GM12878 (cell line): Measurements from ENCODE around the gene LMO3. TPM values are rescaled to one million over a fixed set of nuclear protein-coding genes. Genes with fewer than 3 reads are reported as not detected.
A peak's percentile ranks its signal among the peaks of the same experiment; 100 is the strongest.

Source experiments
- ATAC-seq: fragments of 200-7000 bp; cut with Tn5 transposase; 3 replicates; pipeline ENCODE4 v1.9.1; 2020; ENCODE audit warnings: mild to moderate bottlenecking, moderate library complexity
- BruUV-seq: library from RNA; stranded (reverse); fragments of 400-500 nt; replicated peaks from 2 replicates; lab custom pipeline; 2021; lab: Mats Ljungman, UMichigan
- CTCF ChIA-PET: fragments of 300-600 bp; sonication (Branson Sonifier 250); formaldehyde crosslinking; extraction: SDS; loops from one replicate; lab custom pipeline; 2021; ENCODE audit warnings: inconsistent platforms; lab: Yijun Ruan, JAX
- POLR2A ChIA-PET: fragments of 350-600 bp; formaldehyde crosslinking; extraction: SDS; loops from one replicate; lab custom pipeline; 2021; ENCODE audit warnings: inconsistent platforms; lab: Charles Lee
- RAD21 ChIA-PET: fragments of 300-600 bp; sonication (Branson Sonifier 250); formaldehyde crosslinking; loops from one replicate; lab custom pipeline; 2023; ENCODE audit warnings: antibody characterized with exemption; ENCODE audit not compliant: unreplicated experiment; lab: Charles Lee
- SMC1A ChIA-PET: fragments of 300-600 bp; sonication (Branson Sonifier 250); formaldehyde crosslinking; loops from one replicate; lab custom pipeline; 2023; ENCODE audit not compliant: unreplicated experiment, uncharacterized antibody; lab: Charles Lee
- DNase-seq: peaks from one replicate; pipeline ENCODE4 v3.0.0-alpha.2; 2011; ENCODE audit warnings: low read depth, low spot score
- FAIRE-seq: peaks from 3 replicates; lab custom pipeline; 2011; peaks lifted over from hg19 to GRCh38; lab: Jason Lieb, UNC
- H2AFZ ChIP-seq: 2 replicates; pipeline ENCODE4 v1.6.0; 2011; ENCODE audit warnings: low read depth, low read length, control low read depth; ENCODE audit not compliant: control insufficient read depth
- H3K27ac ChIP-seq: 2 replicates; pipeline ENCODE4 v1.5.1; 2011; ENCODE audit warnings: control low read depth; ENCODE audit not compliant: control insufficient read depth, insufficient read depth
- H3K27me3 ChIP-seq, 2 experiments: replicated peaks in 1 of 2; 2 replicates each; pipeline versions ENCODE4 v1.6.0 to v1.6.1; 2011; ENCODE audit warnings: low read length in 1 of 2; ENCODE audit not compliant: control insufficient read depth in 2 of 2, insufficient read depth in 2 of 2
- H3K36me3 ChIP-seq, 2 experiments: 2 replicates each; pipeline ENCODE4 v1.5.1; 2011; ENCODE audit warnings: low read length in 1 of 2; ENCODE audit not compliant: control insufficient read depth in 2 of 2, insufficient read depth in 2 of 2
- H3K4me1 ChIP-seq: 2 replicates; pipeline ENCODE4 v1.6.1; 2011; ENCODE audit warnings: mild to moderate bottlenecking, low read length, moderate library complexity, mixed read lengths; ENCODE audit not compliant: control insufficient read depth, insufficient read depth
- H3K4me2 ChIP-seq: 2 replicates; pipeline ENCODE4 v1.6.0; 2011; ENCODE audit warnings: control low read depth; ENCODE audit not compliant: control insufficient read depth, insufficient read depth
- H3K4me3 ChIP-seq: fragments of 200-600 bp; sonication (generic); 2 replicates; pipeline ENCODE4 v1.5.1; 2016
- H3K79me2 ChIP-seq: 2 replicates; pipeline ENCODE4 v1.6.0; 2011; ENCODE audit warnings: low read length; ENCODE audit not compliant: control insufficient read depth, insufficient read depth
- H3K9ac ChIP-seq: 2 replicates; pipeline ENCODE4 v1.8.0; 2011; ENCODE audit warnings: low read length, control low read depth, mixed read lengths; ENCODE audit not compliant: control insufficient read depth, insufficient read depth
- H3K9me3 ChIP-seq: replicated peaks from 3 replicates; pipeline ENCODE4 v1.5.1; 2011; ENCODE audit warnings: mild to moderate bottlenecking, low read length; ENCODE audit not compliant: control insufficient read depth, insufficient read depth
- H4K20me1 ChIP-seq: 2 replicates; pipeline ENCODE4 v1.6.0; 2011; ENCODE audit not compliant: control insufficient read depth, insufficient read depth
- CBX5 ChIP-seq: sonication (generic); IDR thresholded peaks from 2 replicates; pipeline ENCODE4 v1.6.1; 2016; ENCODE audit warnings: low read depth, moderate library complexity, mild to moderate bottlenecking, inconsistent platforms
- CHD1 ChIP-seq: IDR thresholded peaks from 2 replicates; pipeline ENCODE4 v1.6.1; 2012; ENCODE audit warnings: low read depth, low read length, improper control_type of control experiment
- EGR1 ChIP-seq, 2 experiments: IDR thresholded peaks; 1 replicate in 1 of 2; 2 replicates in 1 of 2; pipeline ENCODE4 v1.6.1; 2011 to 2012; ENCODE audit warnings: low read depth in 2 of 2, low read length in 2 of 2, borderline replicate concordance in 1 of 2, mild to moderate bottlenecking in 1 of 2, moderate library complexity in 1 of 2
- HDAC2 ChIP-seq: fragments of 200-600 bp; sonication (generic); IDR thresholded peaks from 2 replicates; pipeline ENCODE4 v1.6.1; 2017
- NFIC ChIP-seq: IDR thresholded peaks from 2 replicates; pipeline ENCODE4 v1.6.1; 2012; ENCODE audit warnings: low read depth, mild to moderate bottlenecking, inconsistent platforms, low read length, moderate library complexity
- NR2C1 ChIP-seq: fragments of 450-650 bp; IDR thresholded peaks from 2 replicates; pipeline ENCODE4 v1.6.1; 2017; ENCODE audit warnings: antibody characterized with exemption, mild to moderate bottlenecking, moderate library complexity
- PKNOX1 ChIP-seq: fragments of 450-650 bp; IDR thresholded peaks from 2 replicates; pipeline ENCODE4 v1.6.1; 2016; ENCODE audit warnings: mild to moderate bottlenecking
- POLR2A ChIP-seq: IDR thresholded peaks from 2 replicates; pipeline ENCODE4 v1.6.1; 2011; ENCODE audit warnings: low read depth, mild to moderate bottlenecking, low read length
- RAD51 ChIP-seq: fragments of 450-650 bp; IDR thresholded peaks from 2 replicates; pipeline ENCODE4 v1.6.1; 2016; ENCODE audit warnings: moderate library complexity, mild to moderate bottlenecking, inconsistent platforms
- RBBP5 ChIP-seq: fragments of 200-600 bp; sonication (generic); conservative IDR thresholded peaks from 2 replicates; pipeline ENCODE4 v1.6.1; 2016
- RELB ChIP-seq: fragments of 450-650 bp; IDR thresholded peaks from 2 replicates; pipeline ENCODE4 v1.6.1; 2017; ENCODE audit warnings: low read depth, mild to moderate bottlenecking, moderate library complexity
- SKIL ChIP-seq: fragments of 450-650 bp; IDR thresholded peaks from 2 replicates; pipeline ENCODE4 v1.6.1; 2017; ENCODE audit warnings: mild to moderate bottlenecking, low read depth, inconsistent platforms; ENCODE audit not compliant: poor library complexity, severe bottlenecking
- ZNF274 ChIP-seq: IDR thresholded peaks from one replicate; pipeline ENCODE4 v1.8.0; 2011; ENCODE audit not compliant: insufficient read length, insufficient read depth
- ZNF592 ChIP-seq: fragments of 450-650 bp; IDR thresholded peaks from 2 replicates; pipeline ENCODE4 v1.6.1; 2017; ENCODE audit warnings: mild to moderate bottlenecking, moderate library complexity
- WGBS: methylation state at CpG from one replicate; pipeline ENCODE4 v1.1.6; 2016; ENCODE audit warnings: low lambda C conversion rate; ENCODE audit not compliant: insufficient replicate concordance, insufficient coverage; ENCODE audit errors: missing lambda C conversion rate; 5-methylcytosine and 5-hydroxymethylcytosine counted together
- in situ Hi-C: fragments of 300-500 bp; cut with MboI; formaldehyde crosslinking; loops from 9 replicates; pipeline ENCODE4 v1.14.3; 2018; ENCODE audit warnings: mixed read lengths
- intact Hi-C: fragments of 100-400 bp; cut with micrococcal nuclease; formaldehyde crosslinking; loops from one replicate; pipeline ENCODE4 v1.14.2; 2022; ENCODE audit not compliant: unreplicated experiment
- polyA plus RNA-seq, 11 experiments: library from polyadenylated mRNA; depleted of rRNA in 4 of 11; unstranded in 6 of 11; stranded (reverse) in 5 of 11; fragments of >200 nt; fragmentation: Nextera tagmentation in 4 of 11; fragmentation: Illumina TruSeq in 1 of 11; extraction: Ambion mirVana in 4 of 11; extraction: Trizol in 1 of 11; gene quantifications; 1 replicate in 1 of 11; 2 replicates in 10 of 11; pipeline versions ENCODE4 v1.2.1 to v1.2.3, GENCODE V29; 2011 to 2016; ENCODE audit warnings: inconsistent platforms in 2 of 11, missing spikeins in 2 of 11, low read depth in 1 of 11
- total RNA-seq, 4 experiments: library from RNA; depleted of rRNA in 3 of 4; stranded (reverse); fragments of >200 nt in 3 of 4; fragmentation: Illumina TruSeq in 1 of 4; extraction: Trizol in 1 of 4; gene quantifications; 2 replicates each; pipeline versions ENCODE4 v1.2.1 to v1.2.3, GENCODE V29; 2013 to 2021

LMO3 gene
- total and polyA plus RNA-seq, 10 of the 15 experiments (the other 5 are each of a cell fraction or from before 2014, with no cell fraction given): 1.6 to 13.5 (median 1.9) TPM

GRCh38 chr12:16626991-16627390 lies 21.0 kb upstream of the LMO3 start:
- H3K79me2 ChIP-seq: no peaks in the 10 kb centered on the region
- H3K4me1 ChIP-seq: no peaks in the 10 kb centered on the region
- no peaks in the 10 kb centered on the region; the same call in 1 of the 3 replicates for H3K9me3 ChIP-seq
- H3K36me3 ChIP-seq: no peaks in the 10 kb centered on the region
- H4K20me1 ChIP-seq: no peaks in the 10 kb centered on the region
- H2AFZ ChIP-seq: no peak overlapping the region
- RAD21 ChIA-PET: interaction anchor here (0.6 to 1.1 kb wide), 3 partner anchors 9 to 18 kb away, joined by 3 to 4 read pairs (median 4); no protein-coding TSS in a partner anchor
- in situ Hi-C loops: loop anchor here (25.0 kb wide), 1 partner anchor 1865 kb away; a partner anchor contains a TSS
- H3K27me3 ChIP-seq: no peaks in the 10 kb centered on the region
- peak; percentile 55 for ATAC-seq
- SMC1A ChIA-PET: interaction anchor here (0.6 to 6.0 kb wide), 9 partner anchors 9 to 222 kb away, joined by 3 to 33 read pairs (median 3); partner anchors contain the start of gene LMO3
- H3K4me2 ChIP-seq: no peak overlapping the region
- H3K27ac ChIP-seq: no peak overlapping the region
- BruUV-seq: no TSS peak
- CTCF ChIA-PET: interaction anchor here (1.3 to 1.6 kb wide), 2 partner anchors 8 to 9 kb away, joined by 3 to 5 read pairs; no protein-coding TSS in a partner anchor
- 0% methylated on average over 1 of the region's 1 CpG for WGBS
- no peak overlapping the region for H3K4me3 ChIP-seq
- no peak for DNase-seq
- intact Hi-C loops: no loop called here
- H3K9ac ChIP-seq: no peak overlapping the region
- POLR2A ChIA-PET: no interaction called here
- FAIRE-seq: no peak
- TF ChIP-seq POLR2A: no peak
- TF ChIP-seq ZNF274: no peak
- TF ChIP-seq CHD1: no peak
- no peak for TF ChIP-seq HDAC2
- TF ChIP-seq CBX5: no peak
- TF ChIP-seq NFIC: peak; percentile 34; the same call in 1 of the 2 replicates
- no peak for TF ChIP-seq NR2C1
- no peak for TF ChIP-seq RAD51
- TF ChIP-seq RBBP5: no peak
- TF ChIP-seq EGR1 (IDR thresholded peaks at IDR 0.05; ENCODE audit: borderline replicate concordance in 1 of 2, low read depth in 2 of 2, low read length in 2 of 2): no peak
- TF ChIP-seq SKIL: peak; percentile 34
- no peak for TF ChIP-seq RELB
- no peak for TF ChIP-seq ZNF592
- peak; percentile 26; the same call in 1 of the 2 replicates for TF ChIP-seq PKNOX1
